Ascending aorta (tissue), 2 donors: ENCODE measurements around the gene VEGFA. TPM values are rescaled to one million over a fixed set of nuclear protein-coding genes. Genes with fewer than 3 reads are reported as not detected.

Source experiments
- DNase-seq, 2 donors: peaks; one replicate each; pipeline ENCODE4 v3.0.0-alpha.2; 2019; ENCODE audit warnings: low spot score in 2 of 2
- H3K27ac ChIP-seq, 2 donors: fragments of 200-600 bp; sonication (generic); one replicate each; pipeline ENCODE4 v1.5.1; 2016 to 2017; ENCODE audit warnings: mild to moderate bottlenecking in 1 of 2
- H3K27me3 ChIP-seq: fragments of 200-600 bp; sonication (generic); one replicate; pipeline ENCODE4 v1.5.1; 2017
- H3K36me3 ChIP-seq, 2 donors: fragments of 200-600 bp; sonication (generic); one replicate each; pipeline ENCODE4 v1.5.1; 2016
- H3K4me1 ChIP-seq, 2 donors: fragments of 200-600 bp; sonication (generic); one replicate each; pipeline ENCODE4 v1.5.1; 2016 to 2017; ENCODE audit warnings: mild to moderate bottlenecking in 1 of 2
- H3K4me3 ChIP-seq, 2 donors: fragments of 200-600 bp; sonication (generic); one replicate each; pipeline ENCODE4 v1.5.1; 2016 to 2017; ENCODE audit warnings: mild to moderate bottlenecking in 1 of 2
- H3K9me3 ChIP-seq, 2 donors: fragments of 200-600 bp; sonication (generic); one replicate each; pipeline ENCODE4 v1.5.1; 2016
- intact Hi-C: fragments of 100-400 bp; cut with DNase I; formaldehyde crosslinking; loops from one replicate; pipeline ENCODE4 v1.15.1; 2023
- total RNA-seq: library from RNA; depleted of rRNA; stranded (reverse); fragments of >200 nt; gene quantifications from one replicate; pipeline ENCODE4 v1.1.0, GENCODE V29; 2016
- TF ChIP-seq, protein P1 (sequence below), 3 experiments: fragments of 200-600 bp in 2 of 3; fragments of 450-650 bp in 1 of 3; sonication (generic) in 2 of 3; IDR thresholded peaks; one replicate each; pipeline ENCODE4 v1.5.1; 2016 to 2019; ENCODE audit warnings: antibody characterized with exemption in 3 of 3, mild to moderate bottlenecking in 1 of 3, moderate library complexity in 1 of 3

VEGFA gene
- total RNA-seq, 1 donor from 2014 or later, result 110 TPM

DNA sequence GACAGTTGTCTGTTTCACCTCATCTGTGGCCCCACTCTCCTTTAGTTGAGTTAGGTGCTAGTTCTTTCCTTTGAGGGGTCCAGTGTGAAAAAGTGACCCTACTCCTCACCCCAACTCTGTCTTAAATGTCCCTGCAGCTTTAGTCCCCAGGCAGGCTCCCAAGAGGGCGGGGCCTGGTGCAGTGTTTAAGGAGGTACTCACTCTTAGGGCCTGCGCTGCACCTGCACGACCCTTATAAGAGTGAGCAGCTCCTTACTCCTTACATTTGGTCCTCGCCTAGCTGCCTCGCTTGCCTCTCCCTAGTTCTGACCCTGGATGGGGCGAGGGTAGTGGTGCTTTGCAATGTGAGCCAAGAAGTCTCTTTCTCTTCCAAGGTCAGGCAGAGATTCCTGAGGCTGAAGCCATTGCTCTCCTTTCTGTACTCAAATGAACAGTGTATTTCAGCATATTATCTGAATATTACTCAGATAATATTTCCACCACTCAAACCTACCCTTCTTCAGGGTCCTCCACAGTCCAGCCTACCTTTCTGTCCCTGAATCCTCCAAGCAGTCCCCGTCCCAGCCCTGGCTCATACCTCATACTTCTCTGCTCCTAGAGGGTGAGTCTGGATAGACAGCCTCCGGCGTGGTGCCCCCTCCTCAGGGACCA, 11.9 kb upstream of the VEGFA start:
- no peaks in the 10 kb centered on the region for H3K27me3 ChIP-seq
- no peaks in the 10 kb centered on the region for H3K4me1 ChIP-seq
- H3K36me3 ChIP-seq, result no peaks in the 10 kb centered on the region
- H3K27ac ChIP-seq, result no peak overlapping the region
- TF ChIP-seq, protein P1, sequence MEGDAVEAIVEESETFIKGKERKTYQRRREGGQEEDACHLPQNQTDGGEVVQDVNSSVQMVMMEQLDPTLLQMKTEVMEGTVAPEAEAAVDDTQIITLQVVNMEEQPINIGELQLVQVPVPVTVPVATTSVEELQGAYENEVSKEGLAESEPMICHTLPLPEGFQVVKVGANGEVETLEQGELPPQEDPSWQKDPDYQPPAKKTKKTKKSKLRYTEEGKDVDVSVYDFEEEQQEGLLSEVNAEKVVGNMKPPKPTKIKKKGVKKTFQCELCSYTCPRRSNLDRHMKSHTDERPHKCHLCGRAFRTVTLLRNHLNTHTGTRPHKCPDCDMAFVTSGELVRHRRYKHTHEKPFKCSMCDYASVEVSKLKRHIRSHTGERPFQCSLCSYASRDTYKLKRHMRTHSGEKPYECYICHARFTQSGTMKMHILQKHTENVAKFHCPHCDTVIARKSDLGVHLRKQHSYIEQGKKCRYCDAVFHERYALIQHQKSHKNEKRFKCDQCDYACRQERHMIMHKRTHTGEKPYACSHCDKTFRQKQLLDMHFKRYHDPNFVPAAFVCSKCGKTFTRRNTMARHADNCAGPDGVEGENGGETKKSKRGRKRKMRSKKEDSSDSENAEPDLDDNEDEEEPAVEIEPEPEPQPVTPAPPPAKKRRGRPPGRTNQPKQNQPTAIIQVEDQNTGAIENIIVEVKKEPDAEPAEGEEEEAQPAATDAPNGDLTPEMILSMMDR (IDR thresholded peaks at IDR 0.05), result no peak
- intact Hi-C loops, result no loop called here
- DNase-seq, result no peak
- H3K4me3 ChIP-seq, result no peak overlapping the region
- no peaks in the 10 kb centered on the region for H3K9me3 ChIP-seq

DNA sequence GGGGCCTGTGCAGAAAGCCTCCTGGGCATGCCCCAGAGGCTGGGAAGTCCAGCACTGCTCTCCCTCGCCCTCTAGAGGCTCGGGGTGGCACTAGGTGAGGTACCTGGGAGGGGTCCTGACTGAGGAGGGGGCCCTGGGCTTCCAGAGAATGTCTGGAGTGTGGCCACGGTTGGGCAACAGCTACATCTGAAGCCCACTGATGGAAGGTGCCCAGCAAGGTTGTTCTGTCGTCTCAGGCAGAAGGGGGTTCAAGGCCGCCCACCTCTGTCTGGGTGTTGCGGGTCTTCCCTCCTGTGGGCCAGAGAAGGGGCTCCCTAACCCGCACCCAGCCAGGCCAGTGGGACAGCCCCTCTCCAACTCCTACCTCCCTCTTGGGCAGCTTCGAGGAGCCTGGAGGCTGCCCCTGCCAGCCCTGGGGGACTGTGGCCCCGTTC, 11.4 kb upstream of the VEGFA start:
- no peaks in the 10 kb centered on the region for H3K4me1 ChIP-seq
- TF ChIP-seq, protein P1 (IDR thresholded peaks at IDR 0.05), result peak; percentile 17 to 57 (median 37)
- intact Hi-C loops, result no loop called here
- no peaks in the 10 kb centered on the region for H3K27me3 ChIP-seq
- H3K9me3 ChIP-seq, result no peaks in the 10 kb centered on the region
- H3K27ac ChIP-seq, result no peak overlapping the region
- H3K4me3 ChIP-seq, result no peak overlapping the region
- no peak for DNase-seq
- no peaks in the 10 kb centered on the region for H3K36me3 ChIP-seq

DNA sequence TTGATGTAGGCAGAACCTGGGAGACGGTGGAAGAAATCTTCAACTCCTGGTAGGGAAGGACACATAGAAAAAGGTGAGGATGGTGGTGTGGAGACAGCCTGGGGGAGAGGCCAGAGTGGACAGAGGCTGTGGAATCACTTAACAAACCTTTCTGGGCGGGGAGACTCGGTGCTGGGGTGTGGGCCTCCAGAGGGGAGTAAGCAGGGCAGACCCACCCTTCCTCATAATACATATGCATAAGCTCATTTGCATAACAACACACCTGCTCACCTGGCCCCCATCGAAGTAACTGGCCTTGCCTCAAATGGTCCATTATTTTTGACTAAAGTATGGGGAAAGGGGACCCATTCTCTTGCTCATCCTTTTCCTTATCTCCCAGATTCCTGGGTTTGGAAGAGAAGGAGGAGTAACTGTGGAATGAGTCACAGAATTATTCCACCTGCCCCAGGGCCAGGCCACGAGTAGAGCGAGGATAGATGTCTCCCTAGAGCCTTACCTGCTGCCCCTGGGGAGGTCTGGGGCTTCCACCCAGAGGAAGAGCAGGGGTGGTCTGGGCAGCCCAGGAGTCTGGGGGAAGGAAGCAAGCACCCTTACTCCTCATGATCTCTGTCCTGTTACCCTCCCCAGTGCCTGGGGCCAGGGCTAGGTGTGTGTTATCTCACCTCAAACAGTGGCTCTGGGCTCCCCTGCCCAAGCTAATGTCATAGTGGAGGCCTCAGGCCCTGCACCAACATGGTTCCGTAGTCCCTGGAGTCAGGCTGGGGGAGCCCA, 10.7 kb upstream of the VEGFA start:
- Histone ChIP-seq H3K4me1 (no peaks in the 10 kb centered on the region), H3K4me3 (no peak overlapping the region), H3K9me3 (no peaks in the 10 kb centered on the region), H3K36me3 (no peaks in the 10 kb centered on the region), H3K27ac (no peak overlapping the region), H3K27me3 (no peaks in the 10 kb centered on the region)
- intact Hi-C loops, result no loop called here
- TF ChIP-seq, protein P1 (IDR thresholded peaks at IDR 0.05), result no peak
- no peak for DNase-seq

DNA sequence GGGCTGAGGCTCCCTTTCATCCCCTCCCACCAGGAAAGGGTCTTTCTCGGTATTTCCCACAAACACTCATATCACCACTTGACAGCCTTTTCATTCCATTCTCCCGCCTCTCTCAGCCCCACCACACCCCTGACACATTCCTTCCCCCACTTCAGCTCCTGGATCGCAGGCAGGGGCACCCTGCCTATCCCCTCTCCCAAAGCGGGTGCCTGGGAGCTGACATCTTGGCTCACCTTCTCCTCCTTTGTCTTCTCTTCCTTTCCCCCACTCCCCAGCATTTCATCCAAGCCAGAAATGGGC, 10.2 kb upstream of the VEGFA start:
- Histone ChIP-seq H3K36me3 (no peaks in the 10 kb centered on the region), H3K9me3 (no peaks in the 10 kb centered on the region), H3K4me3 (no peak overlapping the region), H3K4me1 (no peaks in the 10 kb centered on the region), H3K27me3 (no peaks in the 10 kb centered on the region), H3K27ac (no peak overlapping the region)
- TF ChIP-seq, protein P1 (IDR thresholded peaks at IDR 0.05), result no peak
- intact Hi-C loops, result no loop called here
- DNase-seq, result no peak

DNA sequence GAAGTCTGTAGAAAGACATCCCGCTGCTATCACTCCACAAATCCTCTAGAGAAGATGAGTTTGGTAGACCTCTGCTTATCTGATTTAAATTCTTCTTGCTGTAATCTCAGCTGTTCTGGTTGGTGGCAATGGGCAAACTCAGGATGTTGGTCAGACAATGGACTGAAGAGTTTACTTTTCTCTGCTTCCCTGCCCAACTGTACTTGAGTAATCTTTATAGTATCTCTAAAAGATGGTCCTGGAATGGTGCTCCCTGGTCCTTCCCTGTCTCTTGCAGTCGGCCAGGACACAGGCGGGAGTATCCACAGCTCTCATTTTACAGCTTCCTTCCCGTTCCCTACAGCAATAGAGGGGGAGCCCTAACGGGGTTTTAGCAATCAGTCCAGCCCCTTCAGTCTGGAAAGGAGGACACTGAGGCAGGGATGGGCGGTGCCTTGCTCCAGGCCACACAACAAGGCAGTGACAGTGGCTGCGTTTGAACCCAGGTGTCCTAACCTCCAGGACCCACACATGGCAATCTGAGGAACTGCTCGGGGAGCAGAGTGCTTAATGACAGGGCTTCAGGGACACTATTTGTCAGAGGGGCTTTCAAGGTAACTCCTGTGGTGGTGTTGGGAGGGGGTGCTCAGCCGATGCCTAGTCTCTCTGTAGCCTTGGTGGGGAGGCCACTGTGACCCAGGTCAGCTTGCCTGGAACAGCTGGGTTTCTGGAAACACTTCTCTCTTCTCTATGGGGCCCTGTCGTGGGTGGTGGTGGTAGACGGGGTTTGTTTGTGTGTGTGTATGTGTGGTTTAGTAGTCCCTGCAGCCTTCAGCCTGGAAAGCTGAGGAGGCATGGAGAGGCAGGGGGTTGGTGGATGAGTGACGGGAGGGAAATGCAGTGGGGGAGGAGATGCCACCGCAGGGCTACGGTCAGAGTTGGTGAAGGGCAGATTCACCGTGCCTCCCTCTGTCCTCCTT, 9.5 kb upstream of the VEGFA start:
- no peak for DNase-seq
- H3K27ac ChIP-seq, result no peak overlapping the region
- TF ChIP-seq, protein P1 (IDR thresholded peaks at IDR 0.05), result no peak
- H3K36me3 ChIP-seq, result no peaks in the 10 kb centered on the region
- no peaks in the 10 kb centered on the region for H3K4me1 ChIP-seq
- intact Hi-C loops, result no loop called here
- no peak overlapping the region for H3K4me3 ChIP-seq
- H3K9me3 ChIP-seq, result no peaks in the 10 kb centered on the region
- no peaks in the 10 kb centered on the region for H3K27me3 ChIP-seq
